Measurements from ENCODE around the gene BBC3. TPM values are rescaled to one million over a fixed set of nuclear protein-coding genes. Genes with fewer than 3 reads are reported as not detected.

Gene BBC3
- total and polyA plus RNA-seq, 2 experiments from 2014 or later = 23.4 to 31.9 TPM

MicroRNAs within 50 kb of the gene (microRNA counts, 767-probe panel; counts per million panel counts)
- microRNA hsa-miR-3190-5p = not detected

Small RNAs within 50 kb of the gene (microRNA-seq; reads per million reads assigned to microRNA genes)
- gene MIR3190 = not detected
- not detected for gene MIR3191

Small RNAs within 50 kb of the gene (small RNA-seq; reads per million reads assigned to genes)
- gene MIR3190 (ENCODE audit: low replicate concordance) = not detected

Other genes starting within 250 kb of the BBC3 start
- gene NPAS1, start 211.4 kb downstream of the BBC3 start, total RNA-seq (2014; rRNA removed; shearing (Covaris generic)) = 5.0 and 5.6 TPM in 2 replicates
- 9.7 and 9.8 TPM in 2 replicates for gene NPAS1, start 211.4 kb downstream of the BBC3 start, polyA plus RNA-seq (2016; fragmentation: Nextera tagmentation; extraction: Ambion mirVana)
- 53.0 and 60.4 TPM in 2 replicates for gene TMEM160, start 182.6 kb downstream of the BBC3 start, total RNA-seq (2014; rRNA removed; shearing (Covaris generic))
- gene TMEM160, start 182.6 kb downstream of the BBC3 start, polyA plus RNA-seq (2016; fragmentation: Nextera tagmentation; extraction: Ambion mirVana) = 251 and 255 TPM in 2 replicates
- 33.8 and 36.9 TPM in 2 replicates for gene ZC3H4, start 117.4 kb downstream of the BBC3 start, total RNA-seq (2014; rRNA removed; shearing (Covaris generic))
- gene ZC3H4, start 117.4 kb downstream of the BBC3 start, polyA plus RNA-seq (2016; fragmentation: Nextera tagmentation; extraction: Ambion mirVana) = 26.7 and 29.4 TPM in 2 replicates
- gene SAE1, start 100.4 kb downstream of the BBC3 start, total RNA-seq (2014; rRNA removed; shearing (Covaris generic)) = 236 and 258 TPM in 2 replicates
- 108 and 115 TPM in 2 replicates for gene SAE1, start 100.4 kb downstream of the BBC3 start, polyA plus RNA-seq (2016; fragmentation: Nextera tagmentation; extraction: Ambion mirVana)
- 14.5 and 17.3 TPM in 2 replicates for gene CCDC9, start 25.3 kb upstream of the BBC3 start, total RNA-seq (2014; rRNA removed; shearing (Covaris generic))
- 15.0 and 15.3 TPM in 2 replicates for gene CCDC9, start 25.3 kb upstream of the BBC3 start, polyA plus RNA-seq (2016; fragmentation: Nextera tagmentation; extraction: Ambion mirVana)
- 1.7 and 2.9 TPM in 2 replicates for gene INAFM1, start 43.7 kb upstream of the BBC3 start, total RNA-seq (2014; rRNA removed; shearing (Covaris generic))
- gene INAFM1, start 43.7 kb upstream of the BBC3 start, polyA plus RNA-seq (2016; fragmentation: Nextera tagmentation; extraction: Ambion mirVana) = 10.2 and 12.7 TPM in 2 replicates
- 0.58 TPM in 1 of 2 replicates, not detected in the other for gene C5AR1, start 78.7 kb upstream of the BBC3 start, total RNA-seq (2014; rRNA removed; shearing (Covaris generic))
- gene C5AR1, start 78.7 kb upstream of the BBC3 start, polyA plus RNA-seq (2016; fragmentation: Nextera tagmentation; extraction: Ambion mirVana) = 0.08 TPM in 1 of 2 replicates, not detected in the other
- gene C5AR2, start 101.0 kb upstream of the BBC3 start, total RNA-seq (2014; rRNA removed; shearing (Covaris generic)) = 0.28 TPM in 1 of 2 replicates, not detected in the other
- not detected in 2 replicates for gene C5AR2, start 101.0 kb upstream of the BBC3 start, polyA plus RNA-seq (2016; fragmentation: Nextera tagmentation; extraction: Ambion mirVana)
- 42.8 and 50.1 TPM in 2 replicates for gene DHX34, start 118.1 kb upstream of the BBC3 start, total RNA-seq (2014; rRNA removed; shearing (Covaris generic))
- 16.3 and 16.7 TPM in 2 replicates for gene DHX34, start 118.1 kb upstream of the BBC3 start, polyA plus RNA-seq (2016; fragmentation: Nextera tagmentation; extraction: Ambion mirVana)
- gene MEIS3, start 188.3 kb upstream of the BBC3 start, total RNA-seq (2014; rRNA removed; shearing (Covaris generic)) = 33.7 and 40.7 TPM in 2 replicates
- 20.6 and 20.8 TPM in 2 replicates for gene MEIS3, start 188.3 kb upstream of the BBC3 start, polyA plus RNA-seq (2016; fragmentation: Nextera tagmentation; extraction: Ambion mirVana)
- gene SLC8A2, start 240.7 kb upstream of the BBC3 start, total RNA-seq (2014; rRNA removed; shearing (Covaris generic)) = 10.0 and 11.6 TPM in 2 replicates
- 0.86 and 1.1 TPM in 2 replicates for gene SLC8A2, start 240.7 kb upstream of the BBC3 start, polyA plus RNA-seq (2016; fragmentation: Nextera tagmentation; extraction: Ambion mirVana)

All from GM23338 (cell line).